HepG2 (cell line): ENCODE data around the gene LSM6. TPM values are rescaled to one million over a fixed set of nuclear protein-coding genes. Genes with fewer than 3 reads are reported as not detected.

ENCODE experiments used
- BATF2 ChIP-seq: sonication (generic); formaldehyde crosslinking; IDR thresholded peaks from 2 replicates; pipeline ENCODE4 v1.8.0; 2022; ENCODE audit warnings: mild to moderate bottlenecking, missing genetic modification reagents, moderate library complexity
- CCAR2 ChIP-seq: fragments of 200-400 bp; formaldehyde crosslinking; optimal IDR thresholded peaks from 2 replicates; pipeline ENCODE3; 2018; ENCODE audit warnings: low read depth, mild to moderate bottlenecking, low read length, moderate library complexity
- FOSL2 ChIP-seq: sonication (generic); formaldehyde crosslinking; IDR thresholded peaks from 2 replicates; pipeline ENCODE4 v1.4.0; 2020; ENCODE audit warnings: missing genetic modification reagents
- KDM6A ChIP-seq: IDR thresholded peaks from 2 replicates; pipeline ENCODE4 v1.6.1; 2016; ENCODE audit warnings: low read depth
- KMT2A ChIP-seq: sonication (generic); formaldehyde crosslinking; IDR thresholded peaks from 2 replicates; pipeline ENCODE4 v1.4.0; 2020; ENCODE audit warnings: missing genetic modification reagents
- NFE2L1 ChIP-seq: sonication (generic); formaldehyde crosslinking; IDR thresholded peaks from 2 replicates; pipeline ENCODE4 v1.4.0; 2020; ENCODE audit warnings: missing genetic modification reagents, mild to moderate bottlenecking, borderline replicate concordance
- PBX3 ChIP-seq: sonication (generic); formaldehyde crosslinking; IDR thresholded peaks from 2 replicates; pipeline ENCODE4 v1.8.1; 2023; ENCODE audit warnings: missing genetic modification reagents, inconsistent platforms, borderline replicate concordance
- ZBTB14 ChIP-seq: sonication (generic); formaldehyde crosslinking; IDR thresholded peaks from 2 replicates; pipeline ENCODE4 v1.4.0; 2020; ENCODE audit warnings: missing genetic modification reagents
- ZFP36L2 ChIP-seq: sonication (generic); formaldehyde crosslinking; IDR thresholded peaks from 2 replicates; pipeline ENCODE4 v1.4.0; 2020; ENCODE audit warnings: missing genetic modification reagents
- ZNF446 ChIP-seq: sonication (generic); formaldehyde crosslinking; IDR thresholded peaks from 2 replicates; pipeline ENCODE4 v1.5.0; 2020; ENCODE audit warnings: mild to moderate bottlenecking, missing genetic modification reagents
- ZNF713 ChIP-seq: sonication (generic); formaldehyde crosslinking; IDR thresholded peaks from 2 replicates; pipeline ENCODE4 v1.4.0; 2020; ENCODE audit warnings: mild to moderate bottlenecking, missing genetic modification reagents
- ZNF780A ChIP-seq: sonication (generic); formaldehyde crosslinking; IDR thresholded peaks from 2 replicates; pipeline ENCODE4 v1.8.0; 2022; ENCODE audit warnings: mild to moderate bottlenecking, missing genetic modification reagents, moderate library complexity
- ZSCAN31 ChIP-seq: sonication (generic); formaldehyde crosslinking; IDR thresholded peaks from 2 replicates; pipeline ENCODE4 v1.5.0; 2020; ENCODE audit warnings: low read depth, mild to moderate bottlenecking, missing genetic modification reagents
- ZUFSP ChIP-seq: sonication (generic); formaldehyde crosslinking; IDR thresholded peaks from 2 replicates; pipeline ENCODE4 v1.9.0; 2021; ENCODE audit warnings: missing genetic modification reagents, mild to moderate bottlenecking, borderline replicate concordance
- polyA plus RNA-seq, 8 experiments: library from polyadenylated mRNA; depleted of rRNA in 3 of 8; stranded (reverse) in 7 of 8; unstranded in 1 of 8; fragments of >200 nt; fragmentation: Illumina TruSeq in 4 of 8; extraction: Trizol in 4 of 8; gene quantifications; 2 replicates each; pipeline versions ENCODE4 v1.2.1 to v1.2.3, GENCODE V29; 2011 to 2016; ENCODE audit warnings: low read depth in 4 of 8, missing spikeins in 1 of 8, mixed read lengths in 1 of 8; ENCODE audit not compliant: insufficient read depth in 1 of 8
- total RNA-seq, 5 experiments: library from RNA; depleted of rRNA; stranded (reverse); fragments of >200 nt; fragmentation: Illumina TruSeq; extraction: Trizol; gene quantifications; 2 replicates each; pipeline ENCODE4 v1.2.3, GENCODE V29; 2016; ENCODE audit warnings: low read depth in 1 of 5
- TF ChIP-seq, protein P1 (sequence below): fragments of 450-650 bp; IDR thresholded peaks from 2 replicates; pipeline ENCODE4 v1.6.1; 2017; ENCODE audit warnings: mild to moderate bottlenecking
- TF ChIP-seq, protein P2 (sequence below): sonication (generic); formaldehyde crosslinking; IDR thresholded peaks from 2 replicates; pipeline ENCODE4 v1.5.0; 2020; ENCODE audit warnings: mild to moderate bottlenecking, missing genetic modification reagents
- TF ChIP-seq, protein P3 (sequence below): sonication (generic); formaldehyde crosslinking; IDR thresholded peaks from 2 replicates; pipeline ENCODE4 v1.4.0; 2020; ENCODE audit warnings: mild to moderate bottlenecking, low read depth, missing genetic modification reagents

Gene LSM6
- total and polyA plus RNA-seq, 2 of the 13 experiments (the other 11 are each of a cell fraction or from before 2014, with no cell fraction given), result 14.6 to 83.3 TPM

DNA sequence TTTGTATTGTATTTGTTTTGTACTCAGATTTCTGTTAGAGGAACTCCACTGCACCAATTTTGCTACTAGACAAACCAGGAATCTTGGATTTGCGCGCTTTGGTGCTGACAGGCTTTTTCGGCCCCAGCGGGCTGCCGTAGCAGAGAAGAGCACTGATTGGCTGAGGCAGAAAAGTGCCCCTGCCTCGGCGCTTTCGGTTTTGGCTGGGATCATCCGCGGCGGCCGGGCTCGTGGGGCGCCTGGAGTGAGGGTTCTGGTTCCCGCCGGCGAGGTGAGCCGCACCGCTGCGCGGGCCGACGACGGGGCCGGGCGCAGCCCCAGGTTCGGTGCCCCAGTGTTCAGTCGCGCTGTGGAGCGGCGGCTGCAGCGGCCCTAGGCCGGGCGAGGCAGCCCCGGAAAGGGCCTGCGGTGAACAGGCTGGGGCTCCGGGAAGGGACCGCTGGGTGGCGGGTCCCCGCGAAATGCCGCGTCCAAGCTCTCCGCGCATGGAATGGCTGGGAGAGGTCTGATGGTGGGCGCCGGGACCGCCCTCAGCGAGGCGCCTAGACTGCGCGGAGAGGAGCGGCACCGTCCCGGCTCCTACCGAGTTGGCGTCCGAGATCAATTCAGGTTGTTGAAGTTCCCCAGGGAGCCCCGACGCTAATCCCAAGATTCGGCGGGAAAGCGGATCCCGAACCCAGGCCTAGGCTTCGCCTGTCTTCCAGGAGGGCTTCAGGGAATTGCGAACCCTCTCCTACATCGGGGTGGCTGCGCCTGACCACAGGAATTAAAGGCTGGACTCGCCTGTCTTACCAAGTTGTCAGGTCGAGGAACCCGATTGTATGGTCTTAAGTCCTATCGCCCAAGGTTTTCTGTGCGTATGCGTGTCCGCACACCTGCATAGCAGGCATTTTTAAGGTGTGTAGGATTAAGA is at the start of gene LSM6 (continued):
- no peak for TF ChIP-seq BATF2 (CRISPR knock-in tag)
- TF ChIP-seq, protein P1, sequence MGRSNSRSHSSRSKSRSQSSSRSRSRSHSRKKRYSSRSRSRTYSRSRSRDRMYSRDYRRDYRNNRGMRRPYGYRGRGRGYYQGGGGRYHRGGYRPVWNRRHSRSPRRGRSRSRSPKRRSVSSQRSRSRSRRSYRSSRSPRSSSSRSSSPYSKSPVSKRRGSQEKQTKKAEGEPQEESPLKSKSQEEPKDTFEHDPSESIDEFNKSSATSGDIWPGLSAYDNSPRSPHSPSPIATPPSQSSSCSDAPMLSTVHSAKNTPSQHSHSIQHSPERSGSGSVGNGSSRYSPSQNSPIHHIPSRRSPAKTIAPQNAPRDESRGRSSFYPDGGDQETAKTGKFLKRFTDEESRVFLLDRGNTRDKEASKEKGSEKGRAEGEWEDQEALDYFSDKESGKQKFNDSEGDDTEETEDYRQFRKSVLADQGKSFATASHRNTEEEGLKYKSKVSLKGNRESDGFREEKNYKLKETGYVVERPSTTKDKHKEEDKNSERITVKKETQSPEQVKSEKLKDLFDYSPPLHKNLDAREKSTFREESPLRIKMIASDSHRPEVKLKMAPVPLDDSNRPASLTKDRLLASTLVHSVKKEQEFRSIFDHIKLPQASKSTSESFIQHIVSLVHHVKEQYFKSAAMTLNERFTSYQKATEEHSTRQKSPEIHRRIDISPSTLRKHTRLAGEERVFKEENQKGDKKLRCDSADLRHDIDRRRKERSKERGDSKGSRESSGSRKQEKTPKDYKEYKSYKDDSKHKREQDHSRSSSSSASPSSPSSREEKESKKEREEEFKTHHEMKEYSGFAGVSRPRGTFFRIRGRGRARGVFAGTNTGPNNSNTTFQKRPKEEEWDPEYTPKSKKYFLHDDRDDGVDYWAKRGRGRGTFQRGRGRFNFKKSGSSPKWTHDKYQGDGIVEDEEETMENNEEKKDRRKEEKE, result no peak
- no peak for TF ChIP-seq ZFP36L2 (CRISPR knock-in tag)
- no peak for TF ChIP-seq ZNF713 (CRISPR knock-in tag)
- TF ChIP-seq KDM6A (CRISPR knock-in tag), result no peak
- TF ChIP-seq ZNF446 (CRISPR knock-in tag), result no peak
- TF ChIP-seq, protein P2, sequence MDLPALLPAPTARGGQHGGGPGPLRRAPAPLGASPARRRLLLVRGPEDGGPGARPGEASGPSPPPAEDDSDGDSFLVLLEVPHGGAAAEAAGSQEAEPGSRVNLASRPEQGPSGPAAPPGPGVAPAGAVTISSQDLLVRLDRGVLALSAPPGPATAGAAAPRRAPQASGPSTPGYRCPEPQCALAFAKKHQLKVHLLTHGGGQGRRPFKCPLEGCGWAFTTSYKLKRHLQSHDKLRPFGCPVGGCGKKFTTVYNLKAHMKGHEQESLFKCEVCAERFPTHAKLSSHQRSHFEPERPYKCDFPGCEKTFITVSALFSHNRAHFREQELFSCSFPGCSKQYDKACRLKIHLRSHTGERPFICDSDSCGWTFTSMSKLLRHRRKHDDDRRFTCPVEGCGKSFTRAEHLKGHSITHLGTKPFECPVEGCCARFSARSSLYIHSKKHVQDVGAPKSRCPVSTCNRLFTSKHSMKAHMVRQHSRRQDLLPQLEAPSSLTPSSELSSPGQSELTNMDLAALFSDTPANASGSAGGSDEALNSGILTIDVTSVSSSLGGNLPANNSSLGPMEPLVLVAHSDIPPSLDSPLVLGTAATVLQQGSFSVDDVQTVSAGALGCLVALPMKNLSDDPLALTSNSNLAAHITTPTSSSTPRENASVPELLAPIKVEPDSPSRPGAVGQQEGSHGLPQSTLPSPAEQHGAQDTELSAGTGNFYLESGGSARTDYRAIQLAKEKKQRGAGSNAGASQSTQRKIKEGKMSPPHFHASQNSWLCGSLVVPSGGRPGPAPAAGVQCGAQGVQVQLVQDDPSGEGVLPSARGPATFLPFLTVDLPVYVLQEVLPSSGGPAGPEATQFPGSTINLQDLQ (CRISPR knock-in tag), result peak; percentile 58; the same call in 1 of the 2 replicates
- TF ChIP-seq KMT2A, result peak; percentile 97
- TF ChIP-seq FOSL2 (CRISPR knock-in tag), result no peak
- peak; percentile 78 for TF ChIP-seq ZSCAN31 (CRISPR knock-in tag)
- no peak for TF ChIP-seq ZNF780A (CRISPR knock-in tag)
- TF ChIP-seq, protein P3, sequence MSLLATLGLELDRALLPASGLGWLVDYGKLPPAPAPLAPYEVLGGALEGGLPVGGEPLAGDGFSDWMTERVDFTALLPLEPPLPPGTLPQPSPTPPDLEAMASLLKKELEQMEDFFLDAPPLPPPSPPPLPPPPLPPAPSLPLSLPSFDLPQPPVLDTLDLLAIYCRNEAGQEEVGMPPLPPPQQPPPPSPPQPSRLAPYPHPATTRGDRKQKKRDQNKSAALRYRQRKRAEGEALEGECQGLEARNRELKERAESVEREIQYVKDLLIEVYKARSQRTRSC (CRISPR knock-in tag), result no peak
- TF ChIP-seq ZBTB14 (CRISPR knock-in tag), result no peak
- TF ChIP-seq ZUFSP (CRISPR knock-in tag), result no peak
- no peak for TF ChIP-seq NFE2L1
- no peak for TF ChIP-seq CCAR2
- TF ChIP-seq PBX3, result no peak
